Activated CD4-positive, alpha-beta T cell treated with anti-CD3 and anti-CD28 coated beads for 1 hour (primary cell): ENCODE results near the gene DCTN3.

ENCODE experiments used
- DNase-seq: peaks from one replicate; pipeline ENCODE4 v3.0.0-alpha.2; 2020

Gene DCTN3

GRCh38 chr9:34570809-34571480 is 49.4 kb downstream of the DCTN3 start:
- no peak for DNase-seq

- DNase-seq: no peak
Observed at GRCh38 chr9:34570376-34570775, 49.9 kb downstream of the DCTN3 start.

- no peak for DNase-seq
Observed at GRCh38 chr9:34568774-34569173, 51.5 kb downstream of the DCTN3 start.

- no peak for DNase-seq
Observed at GRCh38 chr9:34568133-34568532, 52.2 kb downstream of the DCTN3 start.

GRCh38 chr9:34566972-34567371 is 53.3 kb downstream of the DCTN3 start:
- DNase-seq: no peak

GRCh38 chr9:34566322-34566721 is 54.0 kb downstream of the DCTN3 start:
- DNase-seq: no peak

- DNase-seq: no peak
Observed at GRCh38 chr9:34565856-34566255, 54.4 kb downstream of the DCTN3 start.

- no peak for DNase-seq
Observed at GRCh38 chr9:34564617-34565016, 55.7 kb downstream of the DCTN3 start.
